GM12874 (cell line): ENCODE data around the gene TENM4.

Experiments
- TF ChIP-seq, protein P1 (sequence below): IDR thresholded peaks from 2 replicates; pipeline ENCODE4 v1.5.1; 2011; ENCODE audit warnings: low read depth, mild to moderate bottlenecking, control low read depth, low read length, moderate library complexity; ENCODE audit not compliant: insufficient read depth

Gene TENM4

DNA sequence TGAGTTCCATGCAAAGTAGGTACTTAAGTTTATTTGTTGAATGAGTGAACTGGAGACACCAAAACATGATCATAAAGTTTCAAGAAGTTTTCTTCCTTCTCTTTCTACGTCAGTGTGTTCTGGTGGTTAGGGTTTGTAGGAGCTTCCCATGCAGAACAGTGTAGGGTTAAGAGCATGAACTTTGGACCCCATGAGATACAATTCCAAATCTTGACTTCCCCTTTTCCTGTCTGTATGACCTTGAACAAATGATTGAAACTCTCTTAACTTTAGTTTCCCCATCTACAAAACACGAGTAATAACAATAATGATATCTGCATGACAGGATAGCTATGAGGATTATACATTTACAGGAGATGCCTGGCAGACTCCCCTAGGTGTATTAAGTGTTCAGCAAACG lies 41.0 kb upstream of the TENM4 start:
- TF ChIP-seq, protein P1, sequence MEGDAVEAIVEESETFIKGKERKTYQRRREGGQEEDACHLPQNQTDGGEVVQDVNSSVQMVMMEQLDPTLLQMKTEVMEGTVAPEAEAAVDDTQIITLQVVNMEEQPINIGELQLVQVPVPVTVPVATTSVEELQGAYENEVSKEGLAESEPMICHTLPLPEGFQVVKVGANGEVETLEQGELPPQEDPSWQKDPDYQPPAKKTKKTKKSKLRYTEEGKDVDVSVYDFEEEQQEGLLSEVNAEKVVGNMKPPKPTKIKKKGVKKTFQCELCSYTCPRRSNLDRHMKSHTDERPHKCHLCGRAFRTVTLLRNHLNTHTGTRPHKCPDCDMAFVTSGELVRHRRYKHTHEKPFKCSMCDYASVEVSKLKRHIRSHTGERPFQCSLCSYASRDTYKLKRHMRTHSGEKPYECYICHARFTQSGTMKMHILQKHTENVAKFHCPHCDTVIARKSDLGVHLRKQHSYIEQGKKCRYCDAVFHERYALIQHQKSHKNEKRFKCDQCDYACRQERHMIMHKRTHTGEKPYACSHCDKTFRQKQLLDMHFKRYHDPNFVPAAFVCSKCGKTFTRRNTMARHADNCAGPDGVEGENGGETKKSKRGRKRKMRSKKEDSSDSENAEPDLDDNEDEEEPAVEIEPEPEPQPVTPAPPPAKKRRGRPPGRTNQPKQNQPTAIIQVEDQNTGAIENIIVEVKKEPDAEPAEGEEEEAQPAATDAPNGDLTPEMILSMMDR, result no peak

DNA sequence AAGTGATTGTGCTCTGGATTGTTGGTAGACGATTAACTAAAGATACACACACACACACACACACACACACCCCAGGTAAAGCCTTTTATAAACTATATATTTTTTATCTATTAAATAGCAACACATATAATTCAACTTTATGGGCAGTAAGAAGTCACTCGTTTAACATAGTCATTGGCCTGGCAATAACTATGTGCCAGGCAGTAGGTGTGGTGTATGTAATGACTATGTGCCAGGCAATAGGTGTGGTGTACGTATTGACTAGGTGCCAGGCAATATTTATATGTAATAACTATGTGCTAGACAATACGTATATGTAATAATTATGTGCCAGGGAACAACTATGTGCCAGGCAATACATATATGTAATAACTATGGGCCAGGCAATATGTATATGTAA lies 40.0 kb upstream of the TENM4 start:
- TF ChIP-seq, protein P1, result no peak

DNA sequence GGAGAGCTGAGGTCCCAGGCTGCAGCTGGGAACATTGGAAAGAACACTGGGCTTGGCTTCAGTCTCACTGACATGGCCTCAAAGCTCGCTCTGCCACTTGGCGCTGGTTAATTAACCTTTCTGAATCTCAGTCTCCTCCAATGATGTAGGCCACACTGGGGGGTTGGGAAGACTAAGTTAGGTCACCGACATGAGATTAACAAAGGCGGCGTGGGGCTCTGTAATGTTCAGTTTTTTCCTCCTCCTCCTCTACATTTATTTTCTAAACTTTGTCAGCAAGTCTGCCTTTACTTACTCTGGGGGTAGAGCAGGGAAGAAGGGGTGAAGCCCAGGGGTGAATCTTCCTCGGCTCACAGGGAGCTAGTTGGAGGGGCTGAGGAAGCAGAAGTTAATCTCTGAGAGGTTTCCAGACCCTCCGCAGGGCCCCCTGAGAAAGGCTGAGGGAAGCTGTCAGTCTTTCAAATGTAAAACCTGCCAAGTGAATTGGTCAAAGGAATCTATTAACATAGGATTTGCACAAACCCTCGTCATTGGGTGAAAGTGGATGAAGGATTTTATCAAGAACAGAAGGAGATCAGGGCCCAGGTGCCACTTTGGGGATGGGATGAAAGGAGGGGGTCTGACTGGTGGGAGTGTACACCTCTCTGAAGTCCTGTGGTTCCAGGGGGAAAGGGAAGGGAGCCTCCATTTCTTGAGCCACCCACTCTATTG lies 32.1 kb upstream of the TENM4 start:
- TF ChIP-seq, protein P1, result no peak

DNA sequence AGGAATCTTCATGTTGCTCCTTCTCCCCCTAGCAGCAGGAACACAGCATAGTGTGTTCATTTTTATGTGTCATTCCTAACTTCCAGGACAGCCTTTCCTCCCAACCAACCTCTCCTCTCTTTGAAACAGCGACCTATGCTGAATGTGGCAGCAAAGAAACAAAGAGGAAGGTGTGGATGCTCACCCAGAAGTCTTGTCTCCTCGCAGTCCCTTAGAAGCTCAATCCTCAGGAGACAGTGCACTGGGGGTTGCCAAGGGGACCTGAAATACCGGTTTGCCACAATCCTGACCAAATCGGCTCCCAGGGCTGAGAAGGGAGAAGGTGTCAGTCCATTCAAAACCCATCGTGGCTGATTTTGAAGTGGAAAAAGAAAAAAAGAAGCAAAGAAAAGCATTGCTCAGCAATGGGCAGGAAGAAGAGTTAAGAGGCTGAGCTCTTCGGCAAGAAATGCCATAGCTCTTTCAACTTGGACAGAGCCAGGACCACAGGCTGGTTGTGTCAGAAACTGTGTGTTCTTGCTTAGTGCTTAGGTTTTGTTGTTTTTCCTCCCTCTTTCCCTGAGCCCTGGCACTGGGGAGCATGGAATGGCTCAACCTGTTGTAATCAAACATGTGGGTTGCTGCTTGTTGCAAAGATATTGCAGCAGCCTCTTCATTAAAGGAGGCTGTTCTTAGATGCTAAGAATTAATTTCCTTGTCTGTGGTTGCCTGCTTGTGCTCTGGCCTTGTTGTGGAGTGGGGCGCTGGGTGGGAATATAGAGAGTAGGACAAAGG lies 30.4 kb upstream of the TENM4 start:
- TF ChIP-seq, protein P1, result no peak

DNA sequence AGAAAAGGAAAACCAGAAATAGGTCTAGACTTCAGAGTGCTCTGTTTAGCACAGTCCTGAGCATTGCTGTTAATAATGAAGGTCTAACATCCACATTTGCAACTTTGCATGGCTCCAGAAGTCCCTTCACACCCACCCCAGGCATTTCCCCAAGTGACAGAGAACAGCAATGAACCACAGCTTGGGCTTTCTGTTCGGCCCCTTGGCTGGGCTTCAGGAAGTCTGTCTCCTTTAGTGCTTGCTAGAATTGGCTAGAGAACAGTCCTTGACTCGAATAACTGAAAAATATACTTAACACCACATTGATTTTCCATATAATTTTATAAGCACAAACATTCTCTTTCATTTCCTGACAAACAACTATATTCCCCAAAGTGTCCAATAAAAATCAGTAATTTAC lies 29.3 kb upstream of the TENM4 start:
- TF ChIP-seq, protein P1, result no peak

DNA sequence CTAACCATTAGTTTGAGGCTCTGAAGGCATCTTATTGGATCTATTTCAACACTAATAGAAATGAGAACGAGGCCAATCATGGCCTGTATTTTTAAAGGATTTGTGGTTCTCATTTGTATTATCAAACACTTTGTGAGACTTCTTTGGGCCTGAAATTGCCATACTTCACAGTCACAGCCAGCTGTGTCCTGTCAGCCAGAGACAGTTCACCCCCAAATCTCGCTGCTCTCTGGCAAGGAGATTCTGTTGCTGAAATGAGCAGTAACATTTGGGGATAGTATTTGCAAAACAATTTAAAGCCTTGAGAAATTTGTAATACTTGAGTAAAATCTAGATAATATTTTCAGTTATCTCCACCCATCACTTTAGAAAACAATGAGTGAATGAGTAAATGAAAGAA lies 26.9 kb upstream of the TENM4 start:
- TF ChIP-seq, protein P1, result no peak

DNA sequence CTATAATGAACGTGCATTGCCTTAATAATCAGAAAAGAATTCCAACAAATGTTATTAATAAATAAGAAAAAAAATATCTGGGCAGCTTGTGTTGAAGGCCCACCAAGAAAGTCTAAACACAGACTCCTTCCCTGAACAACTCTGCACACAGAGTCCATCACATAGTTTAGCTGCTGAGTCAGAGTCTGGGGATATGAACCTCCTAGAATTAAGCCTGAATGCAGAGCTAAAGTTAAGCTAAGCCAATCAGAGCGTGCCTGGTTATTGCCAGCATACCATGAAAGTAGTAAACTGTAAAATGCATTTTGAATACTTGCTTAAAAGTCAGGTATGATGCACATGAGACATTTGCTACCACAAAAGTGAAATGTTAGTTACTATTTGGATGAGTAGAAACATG lies 25.6 kb upstream of the TENM4 start:
- TF ChIP-seq, protein P1, result no peak
